Stimulated activated naive CD8-positive, alpha-beta T cell treated with anti-CD3 and anti-CD28 coated beads, Interleukin-15, amount 100 ng/mL, for 72 hours (primary cell): ENCODE measurements around the gene APH1A.
A peak's percentile ranks its signal among the peaks of the same experiment; 100 is the strongest.
"Not testable (repeated sequence)": the region's sequence is repeated elsewhere in the genome, so short reads cannot be mapped to it uniquely, and the experiment has no call there.

ENCODE experiments used
- ATAC-seq: fragments of 150-1000 bp; cut with Tn5 transposase; 2 replicates; pipeline ENCODE4 v1.10.0; 2021; ENCODE audit warnings: mild to moderate bottlenecking, moderate library complexity
- DNase-seq, 2 donors: peaks; one replicate each; pipeline ENCODE4 v3.0.0; 2021 to 2022
- H3K27ac Mint-ChIP-seq, 2 donors: one replicate each; pipeline ENCODE4 v1.8.0; 2022; ENCODE audit warnings: mild to moderate bottlenecking in 2 of 2, mixed read lengths in 2 of 2, moderate library complexity in 2 of 2
- H3K27me3 Mint-ChIP-seq: one replicate; pipeline ENCODE4 v1.8.0; 2022; ENCODE audit warnings: mixed read lengths
- H3K4me1 Mint-ChIP-seq: one replicate; pipeline ENCODE4 v1.8.0; 2022; ENCODE audit warnings: mild to moderate bottlenecking, mixed read lengths
- H3K4me3 Mint-ChIP-seq, 2 donors: one replicate each; pipeline ENCODE4 v1.8.0; 2022; ENCODE audit warnings: mild to moderate bottlenecking in 2 of 2, mixed read lengths in 2 of 2, moderate library complexity in 1 of 2
- H3K9me3 Mint-ChIP-seq, 2 donors: one replicate each; pipeline ENCODE4 v1.8.0; 2022; ENCODE audit warnings: mixed read lengths in 2 of 2

Gene APH1A

GRCh38 chr1:150268705-150269403 lies at the start of gene APH1A:
APH1A (minus strand) TSS chr1:150269016; CDS start chr1:150268810, 206 bp downstream.
- H3K4me1 Mint-ChIP-seq, result peaks cover 36% of the 10 kb centered on the region
- ATAC-seq, result peak; percentile 97

GRCh38 chr1:150314691-150315090 lies 45.9 kb upstream of the APH1A start:
- H3K27me3 Mint-ChIP-seq, H3K9me3 Mint-ChIP-seq, ATAC-seq, DNase-seq, H3K4me1 Mint-ChIP-seq, H3K27ac Mint-ChIP-seq, H3K4me3 Mint-ChIP-seq: not testable (repeated sequence)

More at GRCh38 chr1:150268705-150269403, at the start of gene APH1A:
- peak within 1 kb of the TSS; percentile 93 to 97 for H3K4me3 Mint-ChIP-seq
- no peaks in the 10 kb centered on the region for H3K9me3 Mint-ChIP-seq
- peak; percentile 88 to 95 for DNase-seq
- H3K27me3 Mint-ChIP-seq, result no peaks in the 10 kb centered on the region
- peak within 1 kb of the TSS; percentile 98 to 99 for H3K27ac Mint-ChIP-seq

GRCh38 chr1:150311762-150312161 lies 42.9 kb upstream of the APH1A start:
- H3K4me1 Mint-ChIP-seq, result no peaks in the 10 kb centered on the region
- ATAC-seq (no peak), DNase-seq (no peak)
- no peaks in the 10 kb centered on the region for H3K9me3 Mint-ChIP-seq
- no peaks in the 10 kb centered on the region for H3K27me3 Mint-ChIP-seq
- H3K4me3 Mint-ChIP-seq, result no peak overlapping the region
- H3K27ac Mint-ChIP-seq, result no peak overlapping the region

- H3K9me3 Mint-ChIP-seq, result no peaks in the 10 kb centered on the region
- no peak for ATAC-seq
- H3K27me3 Mint-ChIP-seq, result no peaks in the 10 kb centered on the region
- H3K4me3 Mint-ChIP-seq, result no peak overlapping the region
- no peak overlapping the region for H3K27ac Mint-ChIP-seq
- DNase-seq, result no peak
- no peaks in the 10 kb centered on the region for H3K4me1 Mint-ChIP-seq
Observed at GRCh38 chr1:150309758-150310508, 41.1 kb upstream of the APH1A start.

- not testable (repeated sequence) for H3K27ac Mint-ChIP-seq, H3K4me3 Mint-ChIP-seq, H3K4me1 Mint-ChIP-seq, DNase-seq, H3K27me3 Mint-ChIP-seq, H3K9me3 Mint-ChIP-seq, ATAC-seq
Observed at GRCh38 chr1:150308585-150308984, 39.8 kb upstream of the APH1A start.

GRCh38 chr1:150302902-150303301 lies 34.1 kb upstream of the APH1A start:
- Mint-ChIP-seq H3K27ac (no peak overlapping the region), H3K4me3 (no peak overlapping the region), H3K4me1 (peaks cover 17% of the 10 kb centered on the region), H3K9me3 (no peaks in the 10 kb centered on the region), H3K27me3 (no peaks in the 10 kb centered on the region)
- DNase-seq, result no peak
- ATAC-seq, result no peak

- DNase-seq, result no peak
Observed at GRCh38 chr1:150302338-150302737, 33.5 kb upstream of the APH1A start.

GRCh38 chr1:150299716-150300115 lies 30.9 kb upstream of the APH1A start:
- peaks cover 47% of the 10 kb centered on the region for H3K4me1 Mint-ChIP-seq
- no peak for ATAC-seq

More at GRCh38 chr1:150302338-150302737, 33.5 kb upstream of the APH1A start:
- Mint-ChIP-seq H3K9me3 (no peaks in the 10 kb centered on the region), H3K4me1 (peaks cover 23% of the 10 kb centered on the region), H3K4me3 (no peak overlapping the region), H3K27me3 (no peaks in the 10 kb centered on the region), H3K27ac (no peak overlapping the region)
- no peak for ATAC-seq

GRCh38 chr1:150295476-150295875 lies 26.7 kb upstream of the APH1A start:
- Mint-ChIP-seq H3K27ac (peak overlapping the region in 1 of 2 donors; percentile 29), H3K9me3 (no peaks in the 10 kb centered on the region), H3K4me1 (peaks cover 49% of the 10 kb centered on the region), H3K27me3 (no peaks in the 10 kb centered on the region), H3K4me3 (peak overlapping the region; percentile 30 to 68)
- no peak for DNase-seq
- ATAC-seq, result no peak

More at GRCh38 chr1:150299716-150300115, 30.9 kb upstream of the APH1A start:
- no peaks in the 10 kb centered on the region for H3K27me3 Mint-ChIP-seq
- no peak overlapping the region for H3K4me3 Mint-ChIP-seq
- H3K9me3 Mint-ChIP-seq, result no peaks in the 10 kb centered on the region
- no peak overlapping the region for H3K27ac Mint-ChIP-seq
- DNase-seq, result no peak

- peak within 1 kb of the TSS; percentile 86 to 94 for H3K4me3 Mint-ChIP-seq
- H3K4me1 Mint-ChIP-seq, result peaks cover 40% of the 10 kb centered on the region
- H3K27me3 Mint-ChIP-seq, result no peaks in the 10 kb centered on the region
- DNase-seq, result peak; percentile 81 to 91
- H3K27ac Mint-ChIP-seq, result peak within 1 kb of the TSS; percentile 97 to 98
- ATAC-seq, result peak; percentile 100
- H3K9me3 Mint-ChIP-seq, result no peaks in the 10 kb centered on the region
Observed at GRCh38 chr1:150293433-150294253, 24.8 kb upstream of the APH1A start, which contains the start of gene MRPS21. MRPS21 (plus strand) TSS chr1:150293861; CDS start chr1:150294367, 506 bp downstream.

- no peak overlapping the region for H3K27ac Mint-ChIP-seq
- no peak for ATAC-seq
- no peaks in the 10 kb centered on the region for H3K27me3 Mint-ChIP-seq
- H3K4me1 Mint-ChIP-seq, result peaks cover 9% of the 10 kb centered on the region
- no peak overlapping the region for H3K4me3 Mint-ChIP-seq
- no peak for DNase-seq
- no peaks in the 10 kb centered on the region for H3K9me3 Mint-ChIP-seq
Observed at GRCh38 chr1:150288822-150289221, 20.0 kb upstream of the APH1A start.

GRCh38 chr1:150288382-150288781 lies 19.6 kb upstream of the APH1A start:
- no peaks in the 10 kb centered on the region for H3K27me3 Mint-ChIP-seq
- no peak for DNase-seq

GRCh38 chr1:150283260-150283659 lies 14.4 kb upstream of the APH1A start:
- peaks cover 33% of the 10 kb centered on the region for H3K4me1 Mint-ChIP-seq
- H3K9me3 Mint-ChIP-seq, result no peaks in the 10 kb centered on the region
- no peak overlapping the region for H3K27ac Mint-ChIP-seq
- ATAC-seq (no peak), DNase-seq (no peak)
- H3K4me3 Mint-ChIP-seq, result peak overlapping the region; percentile 6 to 12
- no peaks in the 10 kb centered on the region for H3K27me3 Mint-ChIP-seq

More at GRCh38 chr1:150288382-150288781, 19.6 kb upstream of the APH1A start:
- no peak overlapping the region for H3K27ac Mint-ChIP-seq
- no peaks in the 10 kb centered on the region for H3K9me3 Mint-ChIP-seq
- no peak for ATAC-seq
- H3K4me3 Mint-ChIP-seq, result no peak overlapping the region
- H3K4me1 Mint-ChIP-seq, result peaks cover 7% of the 10 kb centered on the region

GRCh38 chr1:150282558-150282958 lies 13.7 kb upstream of the APH1A start:
- Mint-ChIP-seq H3K27ac (peak overlapping the region in 1 of 2 donors; percentile 3), H3K4me3 (peak overlapping the region; percentile 85 to 99), H3K27me3 (no peaks in the 10 kb centered on the region), H3K4me1 (peaks cover 35% of the 10 kb centered on the region), H3K9me3 (no peaks in the 10 kb centered on the region)
- DNase-seq (no peak), ATAC-seq (no peak)
